ENCODE results near the gene GRIN2A.

DNA sequence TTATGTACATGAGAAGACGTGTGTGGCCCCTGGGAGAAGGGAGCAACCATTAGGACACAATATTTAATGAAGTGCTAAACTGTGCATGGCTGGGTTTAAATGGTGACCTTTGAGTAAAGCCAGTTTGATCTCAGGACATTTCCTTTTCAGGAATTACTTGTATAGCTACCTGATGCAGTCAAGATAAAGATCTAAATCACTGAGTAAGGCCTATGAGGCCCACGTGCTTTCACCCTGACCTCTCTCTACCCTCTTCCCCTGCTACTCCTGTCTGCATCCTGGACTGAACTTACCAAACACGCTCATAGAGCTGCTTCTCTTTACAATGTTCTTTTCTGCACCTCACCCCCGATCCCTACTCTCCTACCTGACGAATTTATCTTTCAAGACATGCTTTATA lies 98.9 kb downstream of the GRIN2A start:
- TF ChIP-seq EZH2 (IDR thresholded peaks at IDR 0.05), result no peak
- TF ChIP-seq POLR2AphosphoS5 (IDR thresholded peaks at IDR 0.05; ENCODE audit: borderline replicate concordance, low read depth, low read length), result no peak
- TF ChIP-seq FOXP2 (optimal IDR thresholded peaks at IDR 0.05; ENCODE audit: control extremely low read depth, extremely low read length, insufficient read depth), result no peak

Data from SK-N-MC (cell line).